ENCODE measurements around the gene TMEM181. TPM values are rescaled to one million over a fixed set of nuclear protein-coding genes. Genes with fewer than 3 reads are reported as not detected.
"Not testable (repeated sequence)": the region's sequence is repeated elsewhere in the genome, so short reads cannot be mapped to it uniquely, and the experiment has no call there.

The TMEM181 gene
- polyA plus RNA-seq, 1 of the 3 experiments (the other 2 are of a cell fraction) = 19.5 TPM

GRCh38 chr6:158524311-158524710, 35.6 kb upstream of the TMEM181 start:
- H3F3A ChIP-seq (replicated peaks; ENCODE audit: insufficient read depth) = no peaks in the 10 kb centered on the region
- no peaks in the 10 kb centered on the region for H3K79me2 ChIP-seq (ENCODE audit: insufficient read depth)
- peaks cover 8% of the 10 kb centered on the region; the same call in 1 of the 2 replicates for H3K9me3 ChIP-seq
- no peaks in the 10 kb centered on the region for H3K36me3 ChIP-seq (replicated peaks in 1 of 2; ENCODE audit: control insufficient read depth in 1 of 2, insufficient read depth in 2 of 2, low read length in 1 of 2)
- DNase-seq = no peak
- H3K4me2 ChIP-seq = no peak overlapping the region
- no peak overlapping the region for H3K27ac ChIP-seq (ENCODE audit: low read depth in 2 of 2, low read length in 1 of 2)
- TF ChIP-seq YY1 (IDR thresholded peaks at IDR 0.05; ENCODE audit: low read depth) (no peak), ELF1 (IDR thresholded peaks at IDR 0.05) (no peak)
- H3K27me3 ChIP-seq (ENCODE audit: insufficient read depth) = no peaks in the 10 kb centered on the region
- no peak overlapping the region for H3K9ac ChIP-seq
- H3K4me1 ChIP-seq (ENCODE audit: control insufficient read depth in 1 of 2, insufficient read depth in 2 of 2, low read depth in 1 of 2, low read length in 1 of 2) = no peaks in the 10 kb centered on the region; a peak in 1 of 4 replicates
- H2AFZ ChIP-seq (ENCODE audit: low read depth) = no peak overlapping the region
- ChIA-PET POLR2A (no interaction called here), CTCF (interaction anchor here (1.5 kb wide), 1 partner anchor 167 kb away, joined by 4 read pairs; no protein-coding TSS in a partner anchor)
- no peaks in the 10 kb centered on the region for H3K9me2 ChIP-seq
- H3K4me3 ChIP-seq (ENCODE audit: low read depth in 2 of 2, low read length in 1 of 2) = no peak overlapping the region
- 92% methylated on average over 4 of the region's 15 CpGs for WGBS (ENCODE audit: low lambda C conversion rate)
- H4K20me1 ChIP-seq (ENCODE audit: insufficient read depth) = no peaks in the 10 kb centered on the region

GRCh38 chr6:158527858-158528257, 32.0 kb upstream of the TMEM181 start:
- CTCF ChIA-PET = interaction anchor here (1.8 kb wide), 1 partner anchor 9 kb away, joined by 5 read pairs; no protein-coding TSS in a partner anchor
- H3K9me2 ChIP-seq; H3K79me2 ChIP-seq (ENCODE audit: insufficient read depth); H3K36me3 ChIP-seq (replicated peaks in 1 of 2; ENCODE audit: control insufficient read depth in 1 of 2, insufficient read depth in 2 of 2, low read length in 1 of 2); H4K20me1 ChIP-seq (ENCODE audit: insufficient read depth); H3K4me1 ChIP-seq (ENCODE audit: control insufficient read depth in 1 of 2, insufficient read depth in 2 of 2, low read depth in 1 of 2, low read length in 1 of 2); H3K4me2 ChIP-seq; H3F3A ChIP-seq (replicated peaks; ENCODE audit: insufficient read depth); POLR2A ChIA-PET; H3K9ac ChIP-seq; H3K4me3 ChIP-seq (ENCODE audit: low read depth in 2 of 2, low read length in 1 of 2); H2AFZ ChIP-seq (ENCODE audit: low read depth); H3K27ac ChIP-seq (ENCODE audit: low read depth in 2 of 2, low read length in 1 of 2); H3K9me3 ChIP-seq; H3K27me3 ChIP-seq (ENCODE audit: insufficient read depth); DNase-seq: not testable (repeated sequence)
- 33% methylated on average over 1 of the region's 1 CpG for WGBS (ENCODE audit: low lambda C conversion rate)

- Histone ChIP-seq H3K9me2 (no peaks in the 10 kb centered on the region), H3K27ac (ENCODE audit: low read depth in 2 of 2, low read length in 1 of 2) (no peak overlapping the region), H3F3A (replicated peaks; ENCODE audit: insufficient read depth) (no peaks in the 10 kb centered on the region), H3K79me2 (ENCODE audit: insufficient read depth) (no peaks in the 10 kb centered on the region), H3K9me3 (peaks cover 8% of the 10 kb centered on the region; the same call in 1 of the 2 replicates), H2AFZ (ENCODE audit: low read depth) (no peak overlapping the region), H4K20me1 (ENCODE audit: insufficient read depth) (no peaks in the 10 kb centered on the region), H3K4me2 (no peak overlapping the region), H3K36me3 (replicated peaks in 1 of 2; ENCODE audit: control insufficient read depth in 1 of 2, insufficient read depth in 2 of 2, low read length in 1 of 2) (no peaks in the 10 kb centered on the region), H3K4me3 (ENCODE audit: low read depth in 2 of 2, low read length in 1 of 2) (no peak overlapping the region), H3K9ac (no peak overlapping the region), H3K4me1 (ENCODE audit: control insufficient read depth in 1 of 2, insufficient read depth in 2 of 2, low read depth in 1 of 2, low read length in 1 of 2) (no peaks in the 10 kb centered on the region), H3K27me3 (ENCODE audit: insufficient read depth) (no peaks in the 10 kb centered on the region)
- no peak for DNase-seq
- ChIA-PET CTCF (interaction anchor here (1.8 kb wide), 1 partner anchor 308 kb away, joined by 6 read pairs; no protein-coding TSS in a partner anchor), POLR2A (no interaction called here)
- no peak for TF ChIP-seq CHD2 (IDR thresholded peaks at IDR 0.05; ENCODE audit: low read length, partially characterized antibody)
- no peak for TF ChIP-seq NFIC (IDR thresholded peaks at IDR 0.05; ENCODE audit: borderline replicate concordance)
- no peak for TF ChIP-seq TCF12 (IDR thresholded peaks at IDR 0.05)
- TF ChIP-seq MEF2A (IDR thresholded peaks at IDR 0.05; ENCODE audit: borderline replicate concordance, low read depth) = no peak
- no peak for TF ChIP-seq EP300 (IDR thresholded peaks at IDR 0.05; ENCODE audit: borderline replicate concordance in 1 of 2, low read depth in 1 of 2, low read length in 1 of 2)
- TF ChIP-seq, protein P1, sequence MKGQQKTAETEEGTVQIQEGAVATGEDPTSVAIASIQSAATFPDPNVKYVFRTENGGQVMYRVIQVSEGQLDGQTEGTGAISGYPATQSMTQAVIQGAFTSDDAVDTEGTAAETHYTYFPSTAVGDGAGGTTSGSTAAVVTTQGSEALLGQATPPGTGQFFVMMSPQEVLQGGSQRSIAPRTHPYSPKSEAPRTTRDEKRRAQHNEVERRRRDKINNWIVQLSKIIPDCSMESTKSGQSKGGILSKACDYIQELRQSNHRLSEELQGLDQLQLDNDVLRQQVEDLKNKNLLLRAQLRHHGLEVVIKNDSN (IDR thresholded peaks at IDR 0.05; ENCODE audit: borderline replicate concordance, low read depth) = no peak
- TF ChIP-seq MAX (IDR thresholded peaks at IDR 0.05; ENCODE audit: low read depth) = no peak
- no peak for TF ChIP-seq YY1 (IDR thresholded peaks at IDR 0.05; ENCODE audit: low read depth)
- TF ChIP-seq ZBTB33 (IDR thresholded peaks at IDR 0.05; ENCODE audit: borderline replicate concordance, low read depth) = no peak
- no peak for TF ChIP-seq POLR2AphosphoS5 (IDR thresholded peaks at IDR 0.05; ENCODE audit: low read depth, low read length)
- TF ChIP-seq EZH2phosphoT487 (IDR thresholded peaks at IDR 0.05; ENCODE audit: borderline replicate concordance, low read depth) = no peak
- no peak for TF ChIP-seq TAF1 (IDR thresholded peaks at IDR 0.05; ENCODE audit: borderline replicate concordance, low read depth, low read length)
- TF ChIP-seq GATA2 (CRISPR knock-in tag; IDR thresholded peaks at IDR 0.05) = no peak
- TF ChIP-seq, protein P2, sequence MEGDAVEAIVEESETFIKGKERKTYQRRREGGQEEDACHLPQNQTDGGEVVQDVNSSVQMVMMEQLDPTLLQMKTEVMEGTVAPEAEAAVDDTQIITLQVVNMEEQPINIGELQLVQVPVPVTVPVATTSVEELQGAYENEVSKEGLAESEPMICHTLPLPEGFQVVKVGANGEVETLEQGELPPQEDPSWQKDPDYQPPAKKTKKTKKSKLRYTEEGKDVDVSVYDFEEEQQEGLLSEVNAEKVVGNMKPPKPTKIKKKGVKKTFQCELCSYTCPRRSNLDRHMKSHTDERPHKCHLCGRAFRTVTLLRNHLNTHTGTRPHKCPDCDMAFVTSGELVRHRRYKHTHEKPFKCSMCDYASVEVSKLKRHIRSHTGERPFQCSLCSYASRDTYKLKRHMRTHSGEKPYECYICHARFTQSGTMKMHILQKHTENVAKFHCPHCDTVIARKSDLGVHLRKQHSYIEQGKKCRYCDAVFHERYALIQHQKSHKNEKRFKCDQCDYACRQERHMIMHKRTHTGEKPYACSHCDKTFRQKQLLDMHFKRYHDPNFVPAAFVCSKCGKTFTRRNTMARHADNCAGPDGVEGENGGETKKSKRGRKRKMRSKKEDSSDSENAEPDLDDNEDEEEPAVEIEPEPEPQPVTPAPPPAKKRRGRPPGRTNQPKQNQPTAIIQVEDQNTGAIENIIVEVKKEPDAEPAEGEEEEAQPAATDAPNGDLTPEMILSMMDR (IDR thresholded peaks at IDR 0.05) = no peak
- no peak for TF ChIP-seq JUND (IDR thresholded peaks at IDR 0.05)
- TF ChIP-seq FOXM1 (IDR thresholded peaks at IDR 0.05; ENCODE audit: low read depth) = no peak
- TF ChIP-seq RCOR1 (IDR thresholded peaks at IDR 0.05; ENCODE audit: low read length) = no peak
- WGBS (ENCODE audit: low lambda C conversion rate) = 68% methylated on average over 6 of the region's 6 CpGs
Measured at GRCh38 chr6:158528826-158529225, 31.1 kb upstream of the TMEM181 start.
